PFSK-1 (cell line): Measurements from ENCODE around the gene SINHCAF.

Source experiments
- FOXP2 ChIP-seq: optimal IDR thresholded peaks from 2 replicates; pipeline ENCODE3; 2011; ENCODE audit warnings: borderline replicate concordance, control low read depth, inconsistent platforms; ENCODE audit not compliant: insufficient read depth; ENCODE audit errors: extremely low read length, extremely low read depth
- POLR2AphosphoS5 ChIP-seq: IDR thresholded peaks from 2 replicates; pipeline ENCODE4 v1.6.1; 2012; ENCODE audit warnings: low read depth, mild to moderate bottlenecking, control low read depth, low read length, moderate library complexity
- REST ChIP-seq, 2 experiments: IDR thresholded peaks; 2 replicates each; pipeline versions ENCODE4 v1.6.1 to v1.8.0; 2011 to 2012; ENCODE audit warnings: low read depth in 2 of 2, low read length in 2 of 2, control low read depth in 1 of 2, inconsistent platforms in 1 of 2, mild to moderate bottlenecking in 1 of 2, moderate library complexity in 1 of 2; ENCODE audit not compliant: insufficient read depth in 1 of 2
- SIN3A ChIP-seq: IDR thresholded peaks from 2 replicates; pipeline ENCODE4 v1.6.1; 2012; ENCODE audit warnings: mild to moderate bottlenecking, low read length, moderate library complexity, borderline replicate concordance; ENCODE audit not compliant: insufficient read depth
- TAF1 ChIP-seq: IDR thresholded peaks from 2 replicates; pipeline ENCODE4 v1.6.1; 2012; ENCODE audit warnings: low read length, control low read depth, borderline replicate concordance; ENCODE audit not compliant: insufficient read depth

DNA sequence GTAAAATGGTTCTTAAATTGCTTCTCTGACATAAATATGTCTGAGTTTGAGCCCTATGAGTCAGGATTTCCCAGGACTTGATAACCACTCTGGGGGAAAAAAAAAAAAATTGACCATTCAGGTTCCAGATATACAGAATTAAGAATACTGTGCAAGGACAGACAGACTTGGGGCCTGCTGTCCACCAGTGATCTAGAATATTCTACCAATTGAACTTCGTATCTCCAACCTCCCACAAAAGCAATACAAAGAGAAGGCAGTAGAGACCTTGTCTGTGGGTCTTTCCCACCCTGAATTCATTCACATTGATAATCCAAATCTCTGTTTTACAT lies 4.1 kb downstream of the SINHCAF start:
- TF ChIP-seq POLR2AphosphoS5 (no peak), FOXP2 (no peak), SIN3A (no peak), REST (IDR thresholded peaks at IDR 0.05; ENCODE audit: insufficient read depth in 1 of 2, low read depth in 2 of 2, low read length in 2 of 2) (no peak), TAF1 (no peak)
